Measurements from ENCODE around the gene KCNMA1. TPM values are rescaled to one million over a fixed set of nuclear protein-coding genes. Genes with fewer than 3 reads are reported as not detected.

The KCNMA1 gene
- total RNA-seq, 1 experiment from 2014 or later, result 0.49 TPM

GRCh38 chr10:76885816-76886215, 751.8 kb downstream of the KCNMA1 start:
- TF ChIP-seq REST (IDR thresholded peaks at IDR 0.05; ENCODE audit: low read depth), result no peak
- no peak for TF ChIP-seq CTCF (IDR thresholded peaks at IDR 0.05 in 2 of 3, conservative IDR thresholded peaks at IDR 0.05 in 1 of 3; ENCODE audit: borderline replicate concordance in 1 of 3, insufficient read depth in 1 of 3, low read depth in 2 of 3, low read length in 2 of 3)
- TF ChIP-seq ELF1 (IDR thresholded peaks at IDR 0.05; ENCODE audit: borderline replicate concordance, low read depth), result no peak
- TF ChIP-seq SRF (IDR thresholded peaks at IDR 0.05; ENCODE audit: low read depth), result no peak
- no peak for TF ChIP-seq CBX3 (IDR thresholded peaks at IDR 0.05; ENCODE audit: low read depth)
- no peak for TF ChIP-seq ATF3 (IDR thresholded peaks at IDR 0.05)
- TF ChIP-seq MAX (IDR thresholded peaks at IDR 0.05), result no peak
- TF ChIP-seq TCF7L2 (IDR thresholded peaks at IDR 0.05; ENCODE audit: borderline replicate concordance, extremely low read depth, insufficient read depth, insufficient read length), result no peak
- TF ChIP-seq POLR2AphosphoS5 (IDR thresholded peaks at IDR 0.05; ENCODE audit: low read depth, low read length), result no peak
- TF ChIP-seq ZNF274 (IDR thresholded peaks at IDR 0.05; ENCODE audit: low read depth, low read length), result no peak
- no peak for TF ChIP-seq ZBTB33 (IDR thresholded peaks at IDR 0.05; ENCODE audit: extremely low read depth, insufficient replicate concordance, low read length)
- TF ChIP-seq ZFX (IDR thresholded peaks at IDR 0.05), result no peak
- TF ChIP-seq SIN3A (IDR thresholded peaks at IDR 0.05; ENCODE audit: low read depth), result no peak
- no peak for TF ChIP-seq EZH2 (IDR thresholded peaks at IDR 0.05)
- TF ChIP-seq EZH2phosphoT487 (IDR thresholded peaks at IDR 0.05; ENCODE audit: borderline replicate concordance), result no peak
- no peak for TF ChIP-seq FOSL1 (IDR thresholded peaks at IDR 0.05; ENCODE audit: low read depth)
- TF ChIP-seq JUND (IDR thresholded peaks at IDR 0.05), result no peak
- TF ChIP-seq CEBPB (IDR thresholded peaks at IDR 0.05; ENCODE audit: low read depth), result no peak
- no peak for TF ChIP-seq YY1 (IDR thresholded peaks at IDR 0.05; ENCODE audit: extremely low read depth, insufficient replicate concordance, low read depth, low read length)
- no peak for TF ChIP-seq EGR1 (IDR thresholded peaks at IDR 0.05; ENCODE audit: low read depth)
- Histone ChIP-seq H3K9me2 (ENCODE audit: insufficient read depth) (no peaks in the 10 kb centered on the region), H3K9me3 (ENCODE audit: control insufficient read depth in 1 of 2, insufficient read depth in 1 of 2, low read depth in 1 of 2, low read length in 2 of 2) (no peaks in the 10 kb centered on the region), H3K27me3 (ENCODE audit: insufficient read depth, low read length) (peaks cover 12% of the 10 kb centered on the region; the same call in 1 of the 2 replicates), H2AFZ (ENCODE audit: low read depth, low read length, poor library complexity, severe bottlenecking) (no peak overlapping the region), H4K20me1 (ENCODE audit: insufficient read depth) (no peaks in the 10 kb centered on the region), H3K4me2 (ENCODE audit: low read length) (no peak overlapping the region), H3K36me3 (ENCODE audit: control insufficient read depth in 1 of 2, insufficient read depth in 2 of 2, low read length in 2 of 2) (no peaks in the 10 kb centered on the region), H3K4me1 (ENCODE audit: control insufficient read depth in 1 of 2, insufficient read depth in 2 of 2, low read length in 2 of 2) (no peaks in the 10 kb centered on the region), H3K9ac (ENCODE audit: low read length) (no peak overlapping the region), H3K79me2 (ENCODE audit: insufficient read depth, low read length) (no peaks in the 10 kb centered on the region), H3K27ac (ENCODE audit: low read depth, low read length) (no peak overlapping the region), H3K4me3 (replicated peaks in 1 of 2; ENCODE audit: low read depth in 1 of 2, low read length in 2 of 2) (no peak overlapping the region)
- ChIA-PET CTCF (no interaction called here), POLR2A (no interaction called here), RAD21 (ENCODE audit: low non-redundant PET in 1 of 2, low total read pairs in 2 of 2, uncharacterized antibody in 2 of 2, unreplicated experiment in 2 of 2) (no interaction called here)
- BruUV-seq (replicated peaks), result no TSS peak
- DNase-seq (ENCODE audit: low read depth, low spot score) (no peak), ATAC-seq (no peak)
- intact Hi-C loops (cut with micrococcal nuclease), result no loop called here

Measured in HCT116 (cell line).